NCI-H2196 (cell line): ENCODE measurements around the gene SPPL2C.

Experiments
- DNase-seq: peaks from one replicate; lab custom pipeline; 2025; ENCODE audit not compliant: unreplicated experiment; lab: John Stamatoyannopoulos, UW

The SPPL2C gene

GRCh38 chr17:45844695-45845375 lies at the start of gene SPPL2C:
SPPL2C (plus strand) TSS chr17:45844881; CDS start chr17:45844907, 26 bp downstream.
- DNase-seq: no peak

- DNase-seq: no peak
Observed at GRCh38 chr17:45800816-45801215, 43.9 kb upstream of the SPPL2C start.

DNA sequence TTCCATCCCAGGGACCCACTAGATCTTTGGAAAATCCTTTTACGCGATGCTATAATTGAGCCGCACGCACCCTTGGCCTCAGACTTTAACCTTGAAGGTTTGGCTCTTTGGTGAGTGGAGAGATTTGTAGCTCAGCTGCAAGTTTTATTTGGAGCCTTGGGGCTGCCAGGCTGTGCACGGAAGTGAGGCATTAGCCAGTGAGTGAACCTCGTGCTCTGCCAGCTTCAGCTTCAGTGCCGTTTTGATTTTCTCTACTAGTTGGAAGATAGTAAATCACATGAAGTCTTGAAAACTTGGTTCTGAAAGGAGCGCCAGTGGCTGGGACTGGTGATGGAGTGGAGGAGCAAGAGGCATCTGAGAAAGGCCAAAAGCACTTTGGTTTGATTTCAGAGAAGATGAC lies 43.3 kb upstream of the SPPL2C start:
- DNase-seq: no peak

GRCh38 chr17:45808845-45809244 lies 35.8 kb upstream of the SPPL2C start:
- no peak for DNase-seq

DNA sequence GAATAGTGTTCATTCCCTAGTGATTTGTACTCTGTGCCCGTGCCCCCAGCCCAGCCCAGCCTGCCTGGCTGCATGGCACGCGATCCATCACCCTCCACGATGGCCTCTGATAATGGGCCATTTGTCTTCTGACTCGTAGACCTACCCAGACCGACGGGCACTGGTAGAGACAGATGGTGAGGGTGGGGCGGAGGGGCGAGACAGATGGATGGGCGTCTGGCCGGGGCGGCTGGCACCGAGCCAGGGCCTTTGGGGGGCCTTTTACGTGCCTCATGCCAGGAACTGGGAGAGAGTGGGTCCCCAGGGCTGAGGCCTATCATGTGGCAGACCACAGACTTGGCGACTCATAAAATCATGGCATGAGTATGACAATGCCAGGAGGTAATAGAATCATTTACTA lies 35.2 kb upstream of the SPPL2C start:
- no peak for DNase-seq

GRCh38 chr17:45812102-45812501 lies 32.6 kb upstream of the SPPL2C start:
- no peak for DNase-seq

- DNase-seq: no peak
Observed at GRCh38 chr17:45813048-45813725, 31.5 kb upstream of the SPPL2C start.

DNA sequence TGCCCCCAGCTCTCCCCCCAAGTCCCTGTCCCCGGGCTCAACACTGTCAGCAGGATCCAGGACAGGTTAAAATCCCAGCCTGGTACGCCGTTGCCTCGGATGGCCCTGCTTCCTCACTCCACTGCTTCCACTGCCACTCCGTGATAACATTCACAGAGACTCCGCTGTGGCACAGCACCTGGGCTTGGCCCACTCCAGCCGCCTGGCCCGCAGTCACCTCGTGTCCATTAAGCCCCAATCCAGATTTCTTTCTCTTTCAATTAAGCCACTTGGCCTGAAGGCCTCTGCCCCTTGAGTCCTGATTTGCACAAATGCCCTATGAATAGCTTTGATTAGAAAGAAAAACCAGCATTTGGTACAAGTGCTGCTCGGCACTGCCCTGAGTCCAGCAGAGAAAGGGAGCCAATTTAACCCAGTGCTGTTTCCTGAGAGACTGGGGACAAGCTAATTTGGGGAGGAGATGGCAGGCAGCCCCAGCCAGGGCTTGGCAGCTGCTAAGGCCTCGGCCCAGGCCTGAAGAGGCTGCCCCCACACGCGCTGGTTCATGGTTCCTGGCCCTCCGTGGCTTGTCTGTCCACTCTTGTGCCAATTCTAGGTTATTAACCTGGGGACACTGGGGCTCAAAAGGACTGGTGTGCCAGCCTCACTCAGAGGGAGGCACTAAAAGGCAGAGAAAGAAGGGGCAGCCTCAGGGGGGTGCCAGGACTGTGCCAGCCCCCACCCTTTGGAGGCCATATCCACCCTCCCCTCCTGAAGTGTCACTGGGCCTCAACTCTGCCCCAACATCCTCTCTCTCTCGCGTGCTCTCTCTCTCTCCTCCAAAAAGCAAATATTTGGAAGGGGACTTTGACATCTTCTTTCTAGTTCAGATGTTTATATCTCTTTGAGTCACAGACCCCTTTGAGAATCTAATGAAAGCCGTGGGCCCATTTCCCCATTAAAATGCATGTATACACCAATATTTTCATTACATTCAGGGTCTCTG lies 29.8 kb upstream of the SPPL2C start:
- DNase-seq: no peak

GRCh38 chr17:45815752-45816151 lies 28.9 kb upstream of the SPPL2C start:
- DNase-seq: no peak

GRCh38 chr17:45818041-45818440 lies 26.6 kb upstream of the SPPL2C start:
- DNase-seq: no peak

DNA sequence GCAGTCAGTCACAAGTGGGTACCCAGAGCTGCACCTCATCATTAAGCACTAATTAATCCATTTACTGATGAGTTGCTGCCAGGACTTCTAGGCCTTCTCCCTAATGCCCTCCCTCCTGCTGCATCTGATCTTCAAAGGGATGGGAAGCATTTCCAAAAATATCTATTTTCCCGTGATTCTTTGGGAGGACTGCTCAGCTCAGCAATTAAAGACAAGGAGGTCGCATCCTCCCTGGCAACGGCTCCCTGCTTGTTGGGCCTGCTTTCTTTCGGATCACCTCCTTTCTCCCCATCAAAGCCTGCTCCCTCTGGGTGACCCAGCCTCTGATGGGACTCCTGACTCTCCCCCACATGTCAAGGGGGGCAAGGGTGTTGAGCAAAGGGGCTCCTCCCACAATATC lies 26.0 kb upstream of the SPPL2C start:
- no peak for DNase-seq

DNA sequence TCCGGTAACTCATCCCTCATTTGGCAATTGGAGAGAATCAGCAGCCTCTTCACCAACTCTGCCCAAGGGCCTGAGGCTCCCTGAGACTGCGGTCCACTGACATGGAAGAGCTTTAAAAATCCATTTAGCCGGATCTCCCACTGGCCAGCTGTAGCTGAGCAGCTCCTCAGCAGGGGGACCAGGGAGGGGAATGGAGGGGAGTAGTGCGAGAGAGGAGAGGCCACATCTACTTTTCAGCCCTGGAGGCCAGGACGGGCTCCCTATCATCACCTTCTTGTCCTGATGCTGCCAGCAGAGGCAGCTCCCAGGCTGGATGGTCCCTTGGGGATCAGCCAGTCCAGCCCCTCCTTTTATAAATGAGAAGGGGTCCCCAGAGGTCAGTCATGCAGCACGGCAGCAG lies 25.0 kb upstream of the SPPL2C start:
- DNase-seq: no peak

GRCh38 chr17:45820052-45820780 lies 24.5 kb upstream of the SPPL2C start:
- DNase-seq: no peak

DNA sequence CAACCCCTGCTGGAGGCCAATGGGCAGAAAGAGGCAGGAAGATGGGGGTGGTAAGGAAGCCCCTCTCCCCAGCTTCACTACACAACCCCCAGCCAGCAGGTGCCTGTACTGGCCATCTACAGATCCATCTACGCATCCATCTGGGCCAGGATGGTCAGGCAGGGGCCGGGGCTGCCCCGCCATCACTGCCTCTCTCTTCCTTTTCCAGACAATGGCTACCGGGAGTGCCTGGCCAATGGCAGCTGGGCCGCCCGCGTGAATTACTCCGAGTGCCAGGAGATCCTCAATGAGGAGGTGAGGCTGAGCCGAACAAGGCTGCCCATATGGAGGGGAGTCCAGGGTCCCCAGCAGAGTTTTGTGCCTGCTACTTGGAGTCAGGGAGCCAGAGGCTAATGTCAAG lies 23.5 kb upstream of the SPPL2C start:
- DNase-seq: no peak

DNA sequence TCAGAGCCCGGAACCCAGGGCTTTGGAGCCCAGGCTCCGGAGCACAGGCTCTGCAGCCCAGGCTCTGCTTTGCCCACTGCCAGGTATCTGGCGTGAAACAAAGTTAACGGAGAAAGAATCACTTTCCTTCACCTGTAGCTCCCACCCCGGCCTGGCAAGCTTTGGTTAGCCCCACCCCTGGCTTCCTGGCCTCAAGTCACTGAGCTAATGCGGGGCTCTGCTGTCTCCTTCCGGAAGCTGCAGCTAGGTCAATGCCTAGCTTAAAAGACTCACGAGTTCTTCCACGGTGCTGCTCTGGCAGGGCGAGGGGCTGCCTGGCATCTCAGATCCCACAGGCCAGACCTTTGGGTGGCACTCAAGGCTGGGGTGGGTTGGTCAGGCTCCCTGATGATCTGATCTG lies 21.1 kb upstream of the SPPL2C start:
- DNase-seq: no peak

DNA sequence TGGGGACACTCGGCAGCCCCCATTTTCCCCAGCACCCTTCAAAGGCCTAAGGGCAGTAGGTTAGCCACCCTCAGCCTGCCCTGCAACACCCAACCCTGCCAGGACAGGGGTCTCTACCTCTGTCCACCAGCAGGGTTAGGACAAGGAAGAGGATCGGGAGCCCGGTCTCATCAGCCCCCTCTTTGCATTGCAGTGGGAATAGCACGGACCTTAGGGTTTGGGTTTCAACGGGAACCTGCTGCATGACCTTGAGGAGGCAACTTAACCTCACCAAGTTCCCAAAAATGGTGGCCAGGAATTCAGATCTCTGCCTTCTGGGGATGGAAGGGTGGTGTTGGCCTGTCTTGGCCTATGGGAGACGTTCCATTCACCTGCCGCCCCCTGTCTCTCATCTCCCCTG lies 20.2 kb upstream of the SPPL2C start:
- no peak for DNase-seq

GRCh38 chr17:45824901-45825492 lies 19.7 kb upstream of the SPPL2C start:
- DNase-seq: no peak

DNA sequence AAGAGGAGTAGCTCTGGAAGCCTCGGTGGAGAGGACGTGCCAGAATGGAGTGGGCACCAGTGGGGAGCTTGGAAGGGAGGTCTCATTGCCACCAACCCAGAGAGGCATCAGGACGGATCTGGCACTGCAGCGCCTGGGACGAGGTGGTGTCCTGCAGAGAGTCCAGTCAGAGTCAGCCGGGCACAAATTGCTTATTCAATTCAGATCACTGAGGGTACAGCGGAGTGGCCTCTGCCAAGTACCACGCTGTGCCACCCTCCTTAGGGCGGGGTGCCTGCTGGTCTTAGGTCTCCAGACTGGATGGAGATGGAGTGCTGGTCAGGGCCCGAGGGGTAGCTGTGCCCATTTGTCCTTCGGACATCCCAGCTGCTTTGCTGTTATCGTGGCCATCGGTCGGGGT lies 18.9 kb upstream of the SPPL2C start:
- DNase-seq: no peak

GRCh38 chr17:45826919-45827588 lies 17.6 kb upstream of the SPPL2C start:
- no peak for DNase-seq

- no peak for DNase-seq
Observed at GRCh38 chr17:45828171-45828570, 16.5 kb upstream of the SPPL2C start.
